Fibroblast of mammary gland (primary cell): Measurements from ENCODE around the gene MCM9.
"Not testable (repeated sequence)": the region's sequence is repeated elsewhere in the genome, so short reads cannot be mapped to it uniquely, and the experiment has no call there.

Experiments
- DNase-seq: peaks from one replicate; pipeline ENCODE4 v3.0.0-alpha.2; 2010; ENCODE audit warnings: low read depth
- H3K4me3 ChIP-seq: 2 replicates; pipeline ENCODE4 v1.5.1; 2011; ENCODE audit warnings: low read depth, mild to moderate bottlenecking, low read length, moderate library complexity; ENCODE audit not compliant: control insufficient read depth
- TF ChIP-seq, protein P1 (sequence below): conservative IDR thresholded peaks from 2 replicates; pipeline ENCODE4 v1.5.1; 2011; ENCODE audit warnings: low read depth, low read length, inconsistent platforms; ENCODE audit not compliant: control insufficient read depth, insufficient read depth

MCM9 gene

DNA sequence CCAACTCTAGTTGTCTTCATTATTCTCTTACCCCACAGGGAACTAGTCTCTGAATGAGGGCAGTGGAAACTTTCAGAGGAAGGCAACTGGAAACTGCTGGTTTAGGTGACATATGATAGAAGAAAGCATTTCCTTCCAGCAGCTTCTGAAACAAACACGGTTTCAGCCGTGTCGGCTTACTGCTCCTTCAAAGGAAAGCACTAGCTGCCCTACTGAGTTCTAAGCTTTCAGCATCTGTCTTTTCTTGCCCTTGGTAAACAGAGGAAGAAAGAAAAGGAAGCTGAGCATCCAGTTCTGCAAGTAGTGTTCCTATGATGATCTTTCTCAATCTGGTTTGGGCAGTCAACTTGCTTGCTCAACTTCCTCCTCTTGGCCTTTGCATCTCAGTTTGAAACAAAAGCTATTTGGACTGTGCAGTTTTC lies 166.0 kb downstream of the MCM9 start:
- H3K4me3 ChIP-seq: no peak overlapping the region
- DNase-seq: no peak

DNA sequence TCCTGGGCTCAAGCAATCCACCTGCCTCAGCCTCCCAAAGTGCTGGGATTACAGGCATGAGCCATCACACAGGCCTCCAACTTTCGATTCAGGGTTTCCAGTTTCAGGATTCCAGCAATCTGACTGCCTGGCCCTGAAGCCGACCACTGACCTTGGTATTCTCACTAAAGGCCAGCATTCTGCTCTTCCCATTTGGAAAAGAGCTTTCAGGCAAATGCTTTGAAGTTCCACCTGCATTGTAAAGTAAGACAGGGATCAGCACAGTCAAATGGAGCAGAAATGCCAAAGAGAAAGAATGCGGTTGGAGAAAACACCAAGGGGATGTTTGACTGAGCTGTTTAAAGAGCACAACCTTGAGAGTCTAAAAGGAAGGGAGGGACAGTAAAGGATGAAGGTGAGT lies 166.5 kb downstream of the MCM9 start:
- no peak overlapping the region for H3K4me3 ChIP-seq
- no peak for DNase-seq
- TF ChIP-seq, protein P1, sequence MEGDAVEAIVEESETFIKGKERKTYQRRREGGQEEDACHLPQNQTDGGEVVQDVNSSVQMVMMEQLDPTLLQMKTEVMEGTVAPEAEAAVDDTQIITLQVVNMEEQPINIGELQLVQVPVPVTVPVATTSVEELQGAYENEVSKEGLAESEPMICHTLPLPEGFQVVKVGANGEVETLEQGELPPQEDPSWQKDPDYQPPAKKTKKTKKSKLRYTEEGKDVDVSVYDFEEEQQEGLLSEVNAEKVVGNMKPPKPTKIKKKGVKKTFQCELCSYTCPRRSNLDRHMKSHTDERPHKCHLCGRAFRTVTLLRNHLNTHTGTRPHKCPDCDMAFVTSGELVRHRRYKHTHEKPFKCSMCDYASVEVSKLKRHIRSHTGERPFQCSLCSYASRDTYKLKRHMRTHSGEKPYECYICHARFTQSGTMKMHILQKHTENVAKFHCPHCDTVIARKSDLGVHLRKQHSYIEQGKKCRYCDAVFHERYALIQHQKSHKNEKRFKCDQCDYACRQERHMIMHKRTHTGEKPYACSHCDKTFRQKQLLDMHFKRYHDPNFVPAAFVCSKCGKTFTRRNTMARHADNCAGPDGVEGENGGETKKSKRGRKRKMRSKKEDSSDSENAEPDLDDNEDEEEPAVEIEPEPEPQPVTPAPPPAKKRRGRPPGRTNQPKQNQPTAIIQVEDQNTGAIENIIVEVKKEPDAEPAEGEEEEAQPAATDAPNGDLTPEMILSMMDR: no peak

More for the DNA sequence above, 166.0 kb downstream of the MCM9 start:
- TF ChIP-seq, protein P1: no peak

DNA sequence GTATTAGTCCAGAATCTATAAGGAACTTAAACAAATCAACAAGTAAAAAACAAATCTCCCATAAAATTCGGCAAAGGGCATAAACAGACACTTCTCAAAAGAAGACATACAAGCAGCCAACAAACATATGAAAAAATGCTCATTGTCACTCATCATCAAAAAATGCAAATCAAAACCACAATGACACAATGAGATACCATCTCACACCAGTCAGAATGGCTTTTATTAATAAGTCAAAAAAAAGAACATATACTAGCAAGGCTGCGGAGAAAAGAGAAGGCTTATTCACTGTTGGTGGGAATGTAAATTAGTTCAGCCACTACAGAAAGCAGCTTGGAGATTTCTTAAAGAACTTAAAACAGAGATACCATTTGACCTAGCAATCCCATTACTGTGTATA lies 169.6 kb downstream of the MCM9 start:
- H3K4me3 ChIP-seq: not testable (repeated sequence)
- peak; percentile 52 for DNase-seq

DNA sequence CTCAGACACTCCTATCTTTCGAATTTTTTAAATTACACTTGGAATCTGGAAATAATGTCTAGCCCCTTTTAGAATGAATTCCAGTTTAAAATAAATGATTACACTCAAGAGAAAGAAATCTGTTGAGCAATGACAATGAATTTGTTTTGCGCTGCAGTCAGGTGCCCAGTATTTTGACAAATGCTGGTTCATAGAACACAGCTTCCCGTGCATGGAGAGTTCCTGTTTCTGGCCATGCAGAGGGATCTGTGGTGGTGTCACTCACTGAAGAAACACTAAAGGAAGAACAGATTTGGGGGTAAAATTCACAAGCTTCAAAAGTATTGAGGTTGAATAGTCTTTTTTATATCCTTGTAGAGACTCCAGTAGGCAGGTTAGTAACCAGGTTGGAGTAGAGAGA lies 170.2 kb downstream of the MCM9 start:
- no peak overlapping the region for H3K4me3 ChIP-seq
- no peak for DNase-seq
- TF ChIP-seq, protein P1: no peak
